ENCODE results near the gene PHEX. TPM values are rescaled to one million over a fixed set of nuclear protein-coding genes. Genes with fewer than 3 reads are reported as not detected.

Gene PHEX
- total RNA-seq, 2 donors from 2014 or later: 0.24 to 0.37 TPM

GRCh38 chrX:22053481-22053880 is 21.4 kb downstream of the PHEX start:
- no peak for DNase-seq
- Histone ChIP-seq H3K4me1 (ENCODE audit: control insufficient read depth, insufficient read depth, low read length) (no peaks in the 10 kb centered on the region), H3K9me3 (ENCODE audit: control insufficient read depth, low read length) (no peaks in the 10 kb centered on the region), H3K27me3 (ENCODE audit: control insufficient read depth, insufficient read depth, low read length, poor library complexity, severe bottlenecking) (no peaks in the 10 kb centered on the region), H3K9ac (ENCODE audit: extremely low read depth, low read length, poor library complexity, severe bottlenecking) (no peak overlapping the region), H3K36me3 (ENCODE audit: control insufficient read depth, insufficient read depth, low read length) (no peaks in the 10 kb centered on the region), H3K4me3 (ENCODE audit: low read length) (no peak overlapping the region), H3K27ac (ENCODE audit: low read depth, low read length) (no peak overlapping the region)
- H3K9me3 Mint-ChIP-seq: no peaks in the 10 kb centered on the region
- no peaks in the 10 kb centered on the region for H3K27me3 Mint-ChIP-seq (ENCODE audit: insufficient read depth)
- no peaks in the 10 kb centered on the region for H3K36me3 Mint-ChIP-seq (ENCODE audit: low read depth)
- TF ChIP-seq CTCF (conservative IDR thresholded peaks at IDR 0.05): no peak
- H3K4me1 Mint-ChIP-seq: no peaks in the 10 kb centered on the region
- no peak overlapping the region for H3K27ac Mint-ChIP-seq
- H3K4me3 Mint-ChIP-seq: no peak overlapping the region
- 100% methylated on average over 1 of the region's 3 CpGs; no CpG with 5 or more reads in 1 of the 2 experiments for WGBS, 2 experiments (ENCODE audit: insufficient coverage in 1 of 2, insufficient read length in 1 of 2)

GRCh38 chrX:22056235-22056634 is 24.1 kb downstream of the PHEX start:
- H3K36me3 ChIP-seq (ENCODE audit: control insufficient read depth, insufficient read depth, low read length): no peaks in the 10 kb centered on the region
- Mint-ChIP-seq H3K4me3 (no peak overlapping the region), H3K9me3 (no peaks in the 10 kb centered on the region), H3K27ac (no peak overlapping the region), H3K36me3 (ENCODE audit: low read depth) (no peaks in the 10 kb centered on the region), H3K4me1 (no peaks in the 10 kb centered on the region), H3K27me3 (ENCODE audit: insufficient read depth) (peaks cover 13% of the 10 kb centered on the region)
- WGBS, 2 experiments (ENCODE audit: insufficient coverage in 1 of 2, insufficient read length in 1 of 2): 86 to 100% methylated on average over 1 of the region's 2 CpGs
- H3K9me3 ChIP-seq (ENCODE audit: control insufficient read depth, low read length): no peaks in the 10 kb centered on the region
- H3K27ac ChIP-seq (ENCODE audit: low read depth, low read length): no peak overlapping the region
- H3K9ac ChIP-seq (ENCODE audit: extremely low read depth, low read length, poor library complexity, severe bottlenecking): no peak overlapping the region
- peaks cover 5% of the 10 kb centered on the region for H3K27me3 ChIP-seq (ENCODE audit: control insufficient read depth, insufficient read depth, low read length, poor library complexity, severe bottlenecking)
- no peak for TF ChIP-seq CTCF (conservative IDR thresholded peaks at IDR 0.05)
- no peak for DNase-seq
- no peak overlapping the region for H3K4me3 ChIP-seq (ENCODE audit: low read length)
- H3K4me1 ChIP-seq (ENCODE audit: control insufficient read depth, insufficient read depth, low read length): no peaks in the 10 kb centered on the region

- H3K4me1 ChIP-seq (ENCODE audit: control insufficient read depth, insufficient read depth, low read length): no peaks in the 10 kb centered on the region
- no peak overlapping the region for H3K4me3 ChIP-seq (ENCODE audit: low read length)
- no peaks in the 10 kb centered on the region for H3K9me3 Mint-ChIP-seq
- no peaks in the 10 kb centered on the region for H3K36me3 ChIP-seq (ENCODE audit: control insufficient read depth, insufficient read depth, low read length)
- H3K4me1 Mint-ChIP-seq: peaks cover 2% of the 10 kb centered on the region
- no peak for DNase-seq
- no peaks in the 10 kb centered on the region for H3K36me3 Mint-ChIP-seq (ENCODE audit: low read depth)
- peaks cover 5% of the 10 kb centered on the region for H3K27me3 ChIP-seq (ENCODE audit: control insufficient read depth, insufficient read depth, low read length, poor library complexity, severe bottlenecking)
- H3K27ac Mint-ChIP-seq: no peak overlapping the region
- H3K9ac ChIP-seq (ENCODE audit: extremely low read depth, low read length, poor library complexity, severe bottlenecking): no peak overlapping the region
- 100% methylated on average over 2 of the region's 3 CpGs; no CpG with 5 or more reads in 1 of the 2 experiments for WGBS, 2 experiments (ENCODE audit: insufficient coverage in 1 of 2, insufficient read length in 1 of 2)
- H3K9me3 ChIP-seq (ENCODE audit: control insufficient read depth, low read length): no peaks in the 10 kb centered on the region
- peaks cover 14% of the 10 kb centered on the region for H3K27me3 Mint-ChIP-seq (ENCODE audit: insufficient read depth)
- no peak overlapping the region for H3K4me3 Mint-ChIP-seq
- no peak overlapping the region for H3K27ac ChIP-seq (ENCODE audit: low read depth, low read length)
- TF ChIP-seq CTCF (conservative IDR thresholded peaks at IDR 0.05): no peak
These were observed 25.5 kb downstream of the PHEX start for GRCh38 chrX:22057667-22058066.

Data from endodermal cell (in vitro differentiated cells).